ENCODE measurements around the gene WWOX.

DNA sequence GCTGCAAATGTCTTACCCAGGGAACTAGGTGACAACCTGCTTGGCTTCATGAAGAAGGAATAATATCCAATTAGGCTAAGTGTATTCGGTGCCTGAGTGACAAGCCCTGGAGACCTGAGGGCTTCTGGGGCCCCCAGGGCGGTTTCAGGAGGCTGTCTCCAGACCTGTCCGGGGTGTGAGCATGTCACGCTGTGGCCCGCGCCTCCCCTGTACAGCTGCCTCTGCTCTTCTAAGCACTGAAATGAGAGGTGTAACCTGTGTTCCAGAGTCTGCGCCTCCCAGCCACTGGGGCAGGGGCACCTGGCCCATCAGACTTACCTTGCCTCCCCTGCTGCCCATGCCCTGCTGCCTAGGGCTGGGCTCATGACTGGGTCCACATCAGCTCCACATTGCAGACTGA, 114.3 kb downstream of the WWOX start:
- TF ChIP-seq, protein P1, sequence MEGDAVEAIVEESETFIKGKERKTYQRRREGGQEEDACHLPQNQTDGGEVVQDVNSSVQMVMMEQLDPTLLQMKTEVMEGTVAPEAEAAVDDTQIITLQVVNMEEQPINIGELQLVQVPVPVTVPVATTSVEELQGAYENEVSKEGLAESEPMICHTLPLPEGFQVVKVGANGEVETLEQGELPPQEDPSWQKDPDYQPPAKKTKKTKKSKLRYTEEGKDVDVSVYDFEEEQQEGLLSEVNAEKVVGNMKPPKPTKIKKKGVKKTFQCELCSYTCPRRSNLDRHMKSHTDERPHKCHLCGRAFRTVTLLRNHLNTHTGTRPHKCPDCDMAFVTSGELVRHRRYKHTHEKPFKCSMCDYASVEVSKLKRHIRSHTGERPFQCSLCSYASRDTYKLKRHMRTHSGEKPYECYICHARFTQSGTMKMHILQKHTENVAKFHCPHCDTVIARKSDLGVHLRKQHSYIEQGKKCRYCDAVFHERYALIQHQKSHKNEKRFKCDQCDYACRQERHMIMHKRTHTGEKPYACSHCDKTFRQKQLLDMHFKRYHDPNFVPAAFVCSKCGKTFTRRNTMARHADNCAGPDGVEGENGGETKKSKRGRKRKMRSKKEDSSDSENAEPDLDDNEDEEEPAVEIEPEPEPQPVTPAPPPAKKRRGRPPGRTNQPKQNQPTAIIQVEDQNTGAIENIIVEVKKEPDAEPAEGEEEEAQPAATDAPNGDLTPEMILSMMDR (IDR thresholded peaks at IDR 0.05) = no peak
- no peak for TF ChIP-seq EZH2 (IDR thresholded peaks at IDR 0.05; ENCODE audit: borderline replicate concordance, insufficient read depth, low read depth, low read length, poor library complexity, severe bottlenecking)
